Heart right ventricle (tissue), 16 donors: ENCODE data around the gene SPACA7. TPM values are rescaled to one million over a fixed set of nuclear protein-coding genes. Genes with fewer than 3 reads are reported as not detected.

Source experiments
- ATAC-seq, 8 donors: fragments of 200-7000 bp; cut with Tn5 transposase; one replicate each; pipeline ENCODE4 v1.9.1; 2020; ENCODE audit warnings: mild to moderate bottlenecking in 8 of 8, moderate library complexity in 8 of 8, moderate number of reproducible peaks in 1 of 8
- DNase-seq, 2 donors: peaks; one replicate each; pipeline ENCODE4 v3.0.0-alpha.2; 2020
- H3K27ac ChIP-seq, 10 donors: fragments of 200-600 bp; sonication (generic) in 2 of 10; one replicate each; pipeline versions ENCODE4 v1.5.0 to v1.8.0; 2020 to 2022; ENCODE audit warnings: mild to moderate bottlenecking in 3 of 10
- H3K27me3 ChIP-seq, 7 donors: fragments of 200-600 bp; one replicate each; pipeline ENCODE4 v1.8.0; 2021 to 2022; ENCODE audit warnings: mild to moderate bottlenecking in 2 of 7
- H3K36me3 ChIP-seq, 9 donors: fragments of 200-600 bp; sonication (generic) in 1 of 9; one replicate each; pipeline versions ENCODE4 v1.5.0 to v1.8.0; 2020 to 2022; ENCODE audit warnings: mild to moderate bottlenecking in 2 of 9
- H3K4me1 ChIP-seq, 9 donors: fragments of 200-600 bp; sonication (generic) in 1 of 9; one replicate each; pipeline versions ENCODE4 v1.5.0 to v1.8.0; 2020 to 2022; ENCODE audit warnings: mild to moderate bottlenecking in 4 of 9
- H3K4me3 ChIP-seq, 10 donors: fragments of 200-600 bp; sonication (generic) in 2 of 10; one replicate each; pipeline versions ENCODE4 v1.5.0 to v1.8.0; 2020 to 2022; ENCODE audit warnings: mild to moderate bottlenecking in 7 of 10, moderate library complexity in 2 of 10
- H3K9me3 ChIP-seq, 11 donors: fragments of 200-600 bp in 10 of 11; sonication (generic) in 2 of 11; one replicate each; pipeline versions ENCODE4 v1.5.0 to v1.8.0; 2013 to 2022; ENCODE audit warnings: mild to moderate bottlenecking in 2 of 11, control low read depth in 1 of 11, moderate library complexity in 1 of 11
- WGBS, 2 donors: extraction: QIAGEN DNeasy Blood & Tissue Kit; methylation state at CpG; one replicate each; pipeline ENCODE4 v1.1.7; 2013; ENCODE audit warnings: inconsistent platforms in 1 of 2; 5-methylcytosine and 5-hydroxymethylcytosine counted together
- intact Hi-C, 10 donors: fragments of 100-400 bp; cut with DNase I; formaldehyde crosslinking; loops; one replicate each; pipeline versions ENCODE4 v1.11.1 to v1.14.2; 2022
- polyA plus RNA-seq, 2 donors: library from polyadenylated mRNA; stranded (reverse); fragments of 200-250 nt; gene quantifications; one replicate each; pipeline ENCODE4 v1.2.3, GENCODE V29; 2013
- total RNA-seq, 10 donors: library from RNA; stranded (reverse); fragmentation: NEBNext Ultra II Directional in 3 of 10; extraction: Animal tissue kit (Norgen Biotek cat#: 25700) in 3 of 10; gene quantifications; one replicate each; pipeline versions ENCODE4 v1.2.1 to v1.2.4, GENCODE V29; 2021 to 2023
- TF ChIP-seq, protein P1 (sequence below), 9 donors: fragments of 200-600 bp; sonication (generic) in 2 of 9; IDR thresholded peaks; one replicate each; pipeline versions ENCODE4 v1.5.0 to v1.8.0; 2021 to 2022; ENCODE audit warnings: antibody characterized with exemption in 9 of 9, mild to moderate bottlenecking in 5 of 9, moderate library complexity in 1 of 9
- donor health status: Arrhythmogenic right ventricular cardiomyopathy.
- donor health status: ischemic (EF 13 %, LVEDD 7.1; RV severe dilation, severe dysfunction).
- donor health status: healthy with polysubstance abuse.
- donor health status: DM: no; HTN: yes; CAD: no.
- donor health status: DM: no; HTN: no; CAD: no.
- donor health status: ischemic (EF 25% LVEDD 6.9; RV normal size, moderate dysfunction).
- donor health status: ischemic (EF 25% LVEDD 5.7; RV mildly dilated, moderate dysfunction).
- donor health status: healthy.
- donor health status: DM: yes; HTN: yes; CAD: no.
- donor health status: Ischemic cardiomyopathy.
- donor health status: ischemic (EF 35%, LVEDD 5.7; RV mildly dilated, moderate dysfunction).
- donor health status: nonischemic (EF 11% LVEDD 7.7; RV severe dilation, severe dysfunction).
- donor health status: DM: yes; HTN: yes; CAD: no.
- donor health status: PGD.
- donor health status: ischemic (EF 29% LVEDD 5.4; RV normal size, mild dysfunction).
- donor health status: nonischemic (EF 23%, LVEDD 6.1; RV moderate dilation, normal function).

Gene SPACA7
- total and polyA plus RNA-seq, 12 donors: not detected

DNA sequence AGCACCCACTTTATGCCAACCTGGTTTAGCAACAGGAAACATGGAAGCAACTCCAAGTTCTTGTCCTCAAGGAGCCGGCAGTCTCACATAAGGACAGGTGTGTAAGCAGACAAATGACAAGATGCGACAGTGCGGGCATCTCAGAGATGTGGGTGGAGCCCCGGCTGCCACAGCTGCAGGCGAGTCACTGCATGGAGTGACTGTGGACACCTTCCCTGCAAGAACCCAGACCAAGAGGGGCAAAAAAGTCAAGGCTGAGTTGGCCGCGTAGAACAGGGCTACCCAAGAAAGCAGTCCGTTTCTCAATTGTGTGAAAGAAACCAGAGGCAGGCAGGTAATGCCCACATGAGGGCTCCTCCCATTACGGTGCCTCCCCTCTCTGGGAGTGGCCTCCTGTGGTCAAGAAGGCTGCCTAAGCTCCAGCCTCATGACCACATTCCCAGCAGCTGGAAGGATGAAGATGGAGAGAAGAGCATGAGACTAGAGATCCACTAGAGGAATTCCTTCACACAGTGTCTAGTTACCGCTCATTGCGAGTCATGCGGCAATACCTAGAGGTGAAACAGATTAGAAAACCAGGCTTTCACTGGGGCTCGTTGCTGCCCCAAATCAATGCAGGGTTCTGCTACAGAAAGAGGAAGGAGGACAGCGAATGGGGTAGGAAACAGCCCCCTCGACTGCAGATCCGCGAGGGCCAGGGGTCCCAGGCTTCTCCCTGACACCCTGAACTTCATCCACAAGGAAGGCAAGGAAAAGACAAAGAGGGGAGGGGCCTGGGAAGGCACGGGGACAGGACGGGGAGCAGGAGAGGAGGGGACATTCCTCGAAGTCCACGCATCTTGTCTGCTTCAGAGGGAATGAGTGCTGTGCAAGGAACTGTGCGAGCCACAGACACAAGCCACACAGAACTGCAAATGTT, 80.2 kb downstream of the SPACA7 start:
- ATAC-seq (no peak), DNase-seq (no peak)
- Histone ChIP-seq H3K27me3 (peaks cover 0 to 24% (median 14%) of the 10 kb centered on the region in 7 donors), H3K27ac (no peak overlapping the region), H3K36me3 (no peaks in the 10 kb centered on the region), H3K4me1 (no peaks in the 10 kb centered on the region), H3K4me3 (no peak overlapping the region), H3K9me3 (peaks cover 0 to 23% (median 5%) of the 10 kb centered on the region in 11 donors)
- intact Hi-C loops: no loop called here
- 80 to 83% methylated on average over 22 of the region's 22 CpGs for WGBS, 2 donors
- TF ChIP-seq, protein P1, sequence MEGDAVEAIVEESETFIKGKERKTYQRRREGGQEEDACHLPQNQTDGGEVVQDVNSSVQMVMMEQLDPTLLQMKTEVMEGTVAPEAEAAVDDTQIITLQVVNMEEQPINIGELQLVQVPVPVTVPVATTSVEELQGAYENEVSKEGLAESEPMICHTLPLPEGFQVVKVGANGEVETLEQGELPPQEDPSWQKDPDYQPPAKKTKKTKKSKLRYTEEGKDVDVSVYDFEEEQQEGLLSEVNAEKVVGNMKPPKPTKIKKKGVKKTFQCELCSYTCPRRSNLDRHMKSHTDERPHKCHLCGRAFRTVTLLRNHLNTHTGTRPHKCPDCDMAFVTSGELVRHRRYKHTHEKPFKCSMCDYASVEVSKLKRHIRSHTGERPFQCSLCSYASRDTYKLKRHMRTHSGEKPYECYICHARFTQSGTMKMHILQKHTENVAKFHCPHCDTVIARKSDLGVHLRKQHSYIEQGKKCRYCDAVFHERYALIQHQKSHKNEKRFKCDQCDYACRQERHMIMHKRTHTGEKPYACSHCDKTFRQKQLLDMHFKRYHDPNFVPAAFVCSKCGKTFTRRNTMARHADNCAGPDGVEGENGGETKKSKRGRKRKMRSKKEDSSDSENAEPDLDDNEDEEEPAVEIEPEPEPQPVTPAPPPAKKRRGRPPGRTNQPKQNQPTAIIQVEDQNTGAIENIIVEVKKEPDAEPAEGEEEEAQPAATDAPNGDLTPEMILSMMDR (IDR thresholded peaks at IDR 0.05): no peak

DNA sequence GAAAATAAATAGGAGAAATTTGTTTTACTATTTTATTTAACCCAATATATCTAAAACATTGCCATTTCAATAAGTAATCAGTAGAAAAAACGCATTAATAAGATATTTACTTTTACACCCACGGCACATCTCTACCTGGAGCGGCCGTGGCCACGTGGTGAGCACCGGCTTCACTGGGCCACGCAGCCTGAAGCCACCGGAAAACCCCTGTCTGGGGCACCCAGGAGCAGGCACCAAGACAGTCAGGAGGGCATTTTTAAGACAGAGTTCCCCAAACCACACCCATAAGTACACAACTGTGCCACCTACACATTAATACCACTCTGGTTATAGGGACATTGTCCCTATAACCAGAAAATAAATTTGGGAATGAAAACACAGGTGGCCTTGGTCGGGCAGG, 80.9 kb downstream of the SPACA7 start:
- Histone ChIP-seq H3K4me3 (no peak overlapping the region), H3K27ac (no peak overlapping the region), H3K27me3 (peaks cover 0 to 21% (median 7%) of the 10 kb centered on the region in 7 donors), H3K36me3 (no peaks in the 10 kb centered on the region), H3K4me1 (no peaks in the 10 kb centered on the region), H3K9me3 (peaks cover 0 to 26% (median 5%) of the 10 kb centered on the region in 11 donors)
- intact Hi-C loops: no loop called here
- TF ChIP-seq, protein P1 (IDR thresholded peaks at IDR 0.05): no peak
- DNase-seq (no peak), ATAC-seq (no peak)
- 92 to 94% methylated on average over 9 of the region's 9 CpGs for WGBS, 2 donors

DNA sequence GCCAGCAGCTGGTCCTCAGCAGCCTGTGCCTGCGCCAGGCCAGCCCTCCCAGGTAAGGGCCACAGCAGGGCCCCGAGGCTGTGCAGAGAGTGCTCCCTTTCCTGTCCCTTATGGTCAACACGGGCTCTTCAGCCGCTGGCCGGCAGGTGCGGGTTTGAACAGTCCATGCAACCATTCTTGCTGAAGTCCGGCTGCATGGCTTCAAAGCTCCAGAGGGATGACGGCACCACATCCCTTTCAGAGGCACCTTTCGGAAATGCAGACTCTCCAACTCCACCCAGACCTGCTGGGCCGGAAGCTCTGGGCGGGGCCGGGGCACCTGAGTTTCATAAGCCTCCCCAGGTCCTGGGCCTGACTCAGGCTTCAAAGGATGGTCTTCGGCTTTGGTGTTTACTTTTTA, 81.3 kb downstream of the SPACA7 start:
- no peak for ATAC-seq
- intact Hi-C loops: no loop called here
- H3K27ac ChIP-seq: no peak overlapping the region
- peaks cover 0 to 29% (median 5%) of the 10 kb centered on the region in 11 donors for H3K9me3 ChIP-seq
- WGBS, 2 donors: 82 to 87% methylated on average over 13 of the region's 13 CpGs
- no peaks in the 10 kb centered on the region for H3K4me1 ChIP-seq
- no peaks in the 10 kb centered on the region for H3K36me3 ChIP-seq
- peaks cover 0 to 24% (median 5%) of the 10 kb centered on the region in 7 donors for H3K27me3 ChIP-seq
- no peak overlapping the region for H3K4me3 ChIP-seq
- DNase-seq: no peak
- TF ChIP-seq, protein P1 (IDR thresholded peaks at IDR 0.05): no peak

DNA sequence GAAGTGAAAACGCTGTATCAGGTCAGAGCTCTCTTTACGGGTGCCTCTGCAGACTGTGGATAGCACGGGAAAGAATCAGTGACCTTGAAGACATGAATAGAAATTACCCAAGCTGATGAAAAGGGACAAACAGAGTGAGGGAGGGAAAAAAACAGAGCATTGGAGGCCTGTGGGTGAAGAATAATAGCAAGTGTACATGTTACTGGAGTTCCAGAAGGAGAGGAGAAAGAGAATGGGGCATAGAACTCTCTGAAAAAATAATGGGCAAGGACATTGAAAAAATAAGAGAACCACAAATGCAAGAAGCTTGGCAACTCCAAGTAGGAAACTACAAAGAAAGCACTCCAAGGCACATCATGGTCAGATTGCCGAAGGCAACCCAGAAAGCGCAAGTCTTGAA, 86.3 kb downstream of the SPACA7 start:
- Histone ChIP-seq H3K4me3 (no peak overlapping the region), H3K4me1 (no peaks in the 10 kb centered on the region), H3K36me3 (no peaks in the 10 kb centered on the region), H3K9me3 (peaks cover 0 to 29% (median 5%) of the 10 kb centered on the region in 11 donors), H3K27ac (no peak overlapping the region), H3K27me3 (peaks cover 0 to 14% (median 0%) of the 10 kb centered on the region in 7 donors)
- ATAC-seq (no peak), DNase-seq (no peak)
- TF ChIP-seq, protein P1 (IDR thresholded peaks at IDR 0.05): no peak
- WGBS, 2 donors: 94% methylated on average over 5 of the region's 5 CpGs
- intact Hi-C loops: no loop called here
